RPMI8226 (cell line): ENCODE measurements around the gene ZNF774.
"Not testable (repeated sequence)": the region's sequence is repeated elsewhere in the genome, so short reads cannot be mapped to it uniquely, and the experiment has no call there.

Experiments used
- DNase-seq: peaks from one replicate; pipeline ENCODE4 v3.0.0-alpha.2; 2015

The ZNF774 gene

GRCh38 chr15:90352107-90352893 lies at the start of gene ZNF774:
TSS of gene ZNF774 (plus strand) at chr15:90352284. CDS start at chr15:90354661, 2,377 bp downstream.
- peak; percentile 98 for DNase-seq

GRCh38 chr15:90305355-90305754 lies 46.7 kb upstream of the ZNF774 start:
- not testable (repeated sequence) for DNase-seq

GRCh38 chr15:90305932-90306331 lies 46.2 kb upstream of the ZNF774 start:
- no peak for DNase-seq

- no peak for DNase-seq
These were observed 45.5 kb upstream of the ZNF774 start for GRCh38 chr15:90306560-90306959.

GRCh38 chr15:90307661-90308060 lies 44.4 kb upstream of the ZNF774 start:
- DNase-seq = no peak

- no peak for DNase-seq
These were observed 43.1 kb upstream of the ZNF774 start for GRCh38 chr15:90309020-90309419.

GRCh38 chr15:90315278-90315982 lies 36.7 kb upstream of the ZNF774 start:
- DNase-seq = no peak

DNA sequence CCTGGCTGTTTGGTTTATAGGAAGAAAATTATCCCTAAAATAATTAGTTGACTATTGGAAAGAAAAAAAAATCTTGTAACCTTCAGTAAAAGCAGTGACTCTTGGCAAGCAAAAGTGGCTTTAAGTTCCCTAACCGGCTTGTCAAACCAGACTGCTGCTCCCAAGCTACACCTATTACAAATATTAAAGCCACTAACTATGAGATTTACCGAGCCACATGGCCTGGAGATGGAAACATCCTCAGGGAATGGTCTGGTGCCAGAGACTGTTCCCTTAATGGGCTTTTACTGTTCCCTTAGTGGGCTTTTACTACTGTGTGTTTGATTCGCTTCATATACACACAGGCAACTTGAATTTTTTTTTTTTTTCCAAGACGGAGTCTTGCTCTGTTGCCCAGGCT lies 35.9 kb upstream of the ZNF774 start:
- no peak for DNase-seq

- no peak for DNase-seq
These were observed 33.5 kb upstream of the ZNF774 start for GRCh38 chr15:90318591-90318990.

DNA sequence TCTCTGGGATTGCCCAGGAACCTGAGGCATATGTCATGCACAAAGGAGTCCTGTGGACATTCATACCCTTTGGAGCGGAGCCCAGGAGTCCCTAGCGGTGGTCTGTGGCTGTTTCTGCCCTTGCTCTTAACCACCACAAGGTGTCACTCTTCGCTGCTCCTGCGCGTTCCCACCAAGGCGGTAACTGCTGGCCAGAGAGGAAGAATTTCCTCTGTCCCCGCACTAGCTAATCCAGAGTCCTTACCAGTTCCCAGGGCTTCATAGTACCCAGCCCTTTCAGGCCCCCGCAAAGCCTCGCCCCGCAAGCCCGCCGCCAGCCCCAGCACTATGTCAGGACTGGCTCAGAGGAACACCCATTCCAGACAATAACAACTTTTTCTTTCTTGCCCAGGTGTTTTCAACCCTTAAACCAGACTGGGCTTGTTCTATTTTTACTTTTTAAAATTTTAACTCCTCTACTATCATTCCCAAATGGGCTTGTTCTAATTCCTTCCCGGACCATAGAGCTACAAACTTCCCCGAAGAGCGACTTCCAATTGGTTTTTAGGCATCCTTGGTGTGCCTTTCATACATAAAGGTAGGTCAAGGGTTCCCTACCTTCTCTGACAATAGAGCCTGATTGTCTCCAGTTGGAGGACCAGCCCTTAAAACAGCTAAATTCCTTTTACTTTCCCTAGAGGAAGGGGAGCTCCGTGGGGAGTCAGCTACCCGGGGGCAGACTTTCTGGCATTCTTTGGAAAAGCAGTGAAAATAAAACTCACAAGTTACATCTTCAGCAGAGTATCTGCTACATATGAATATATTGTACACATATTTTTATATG lies 31.8 kb upstream of the ZNF774 start:
- peak; percentile 89 for DNase-seq

DNA sequence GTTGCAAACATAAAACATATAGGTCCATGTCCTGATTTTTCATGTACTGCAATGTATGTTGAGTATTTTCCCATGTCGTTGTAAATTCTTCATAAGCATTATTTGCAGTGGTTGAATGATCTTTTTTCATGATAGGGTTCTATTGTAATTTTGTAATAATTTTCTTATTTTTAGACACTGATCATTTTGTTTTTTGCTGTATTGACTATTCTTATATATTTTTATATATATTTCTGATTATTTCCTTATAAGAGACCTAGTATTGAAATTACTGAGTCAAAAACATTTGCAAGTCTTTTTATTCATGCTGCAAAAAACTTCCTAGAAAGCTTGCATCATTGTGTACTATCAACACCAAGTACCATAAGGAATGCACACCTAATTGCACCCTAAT lies 31.2 kb upstream of the ZNF774 start:
- DNase-seq = no peak

DNA sequence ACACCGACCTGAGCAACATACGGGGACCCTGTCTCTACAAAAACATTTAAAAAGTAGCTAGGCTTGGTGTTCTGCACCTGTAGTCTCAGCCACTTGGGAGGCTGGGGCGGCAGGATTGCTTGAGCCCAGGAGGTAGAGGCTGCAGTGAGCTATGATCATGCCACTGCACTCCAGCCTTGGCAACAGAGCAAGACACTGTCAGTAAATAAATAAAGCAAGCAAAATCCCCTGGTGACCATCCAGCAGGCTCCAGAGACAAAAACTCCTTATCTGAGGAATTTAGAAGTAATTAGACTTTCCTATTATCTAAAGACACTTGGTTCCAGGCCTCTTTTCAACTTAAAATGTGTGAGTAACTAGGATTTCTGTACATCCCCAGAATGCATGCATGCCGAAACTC lies 29.5 kb upstream of the ZNF774 start:
- no peak for DNase-seq

DNA sequence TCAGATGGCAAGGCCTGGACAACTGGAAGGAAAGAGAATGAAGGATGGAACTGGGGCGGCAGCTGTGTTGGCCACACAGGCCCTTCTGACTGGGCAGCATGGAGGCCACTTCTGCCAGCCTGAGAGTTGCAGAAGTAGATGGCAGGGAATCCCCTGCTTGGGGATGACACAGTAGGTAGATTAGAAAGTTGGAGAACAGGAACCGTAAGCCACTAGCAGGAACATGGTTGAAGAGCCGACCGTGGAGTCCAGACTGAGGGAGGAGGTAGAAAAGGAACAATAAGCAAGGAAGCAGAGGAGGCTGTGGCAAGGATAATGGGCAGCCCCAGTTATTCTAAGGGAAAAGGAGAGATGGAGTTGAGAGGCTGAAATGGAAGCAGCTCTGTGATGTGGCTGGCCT lies 26.4 kb upstream of the ZNF774 start:
- DNase-seq = no peak

DNA sequence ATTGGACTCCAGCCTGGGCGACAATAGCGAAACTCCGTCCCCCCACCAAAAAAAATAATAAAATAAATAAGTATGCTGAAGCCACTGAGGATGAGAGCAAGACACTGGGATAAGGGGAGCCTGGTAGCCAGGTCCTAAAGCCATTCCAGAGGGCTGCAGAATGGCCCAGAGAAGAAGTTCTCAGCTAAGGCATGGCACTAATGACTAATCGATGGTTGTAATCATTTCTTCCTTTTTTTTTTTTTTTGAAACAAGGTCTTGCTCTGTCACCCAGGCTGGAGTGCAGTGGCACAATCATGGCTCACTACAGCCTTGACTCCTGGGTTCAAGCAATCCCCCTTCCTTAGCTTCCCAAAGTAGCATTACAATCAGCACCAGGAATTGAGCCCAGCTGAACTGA lies 25.6 kb upstream of the ZNF774 start:
- DNase-seq = no peak

- DNase-seq = no peak
These were observed 24.8 kb upstream of the ZNF774 start for GRCh38 chr15:90327311-90327710.

DNA sequence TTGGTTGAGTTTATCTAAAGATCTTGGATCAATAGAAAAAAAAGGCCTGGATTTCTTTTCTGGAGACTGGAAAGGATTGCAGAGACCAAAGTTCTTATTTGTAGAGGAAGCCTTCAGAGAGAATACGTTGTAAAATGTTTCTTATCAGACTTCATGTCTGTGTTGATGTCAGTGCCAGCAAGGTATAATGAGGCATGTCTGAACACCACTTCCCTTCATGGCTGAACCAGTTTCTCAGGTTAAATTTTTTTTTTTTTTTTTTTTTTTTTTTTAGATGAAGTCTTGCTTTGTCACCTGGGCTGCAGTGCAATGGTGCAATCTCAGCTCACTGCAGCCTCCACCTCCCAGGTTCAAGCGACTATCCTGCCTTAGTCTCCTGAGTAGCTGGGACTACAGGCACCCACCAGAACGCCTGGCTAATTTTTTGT lies 17.8 kb upstream of the ZNF774 start:
- DNase-seq = no peak

GRCh38 chr15:90336705-90337141 lies 15.4 kb upstream of the ZNF774 start:
- peak; percentile 20 for DNase-seq

DNA sequence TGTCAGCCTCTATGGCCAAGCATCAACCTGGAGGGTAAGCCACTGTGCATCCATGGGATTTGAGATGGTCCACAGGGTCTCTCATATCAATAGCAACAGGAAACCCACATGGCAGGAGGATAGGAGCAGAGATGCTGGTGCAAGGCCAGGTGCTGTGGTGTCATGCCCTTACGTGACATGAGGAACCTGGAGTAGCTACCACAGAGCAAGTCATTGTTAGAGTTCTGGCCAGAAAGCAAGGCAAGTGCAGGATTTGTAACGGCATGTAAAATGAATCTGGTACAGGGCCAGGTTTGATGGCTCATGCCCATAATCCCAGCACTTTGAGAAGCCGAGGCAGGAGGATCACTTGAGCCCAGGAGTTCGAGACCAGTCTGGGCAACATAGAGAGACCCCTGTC lies 14.8 kb upstream of the ZNF774 start:
- no peak for DNase-seq

DNA sequence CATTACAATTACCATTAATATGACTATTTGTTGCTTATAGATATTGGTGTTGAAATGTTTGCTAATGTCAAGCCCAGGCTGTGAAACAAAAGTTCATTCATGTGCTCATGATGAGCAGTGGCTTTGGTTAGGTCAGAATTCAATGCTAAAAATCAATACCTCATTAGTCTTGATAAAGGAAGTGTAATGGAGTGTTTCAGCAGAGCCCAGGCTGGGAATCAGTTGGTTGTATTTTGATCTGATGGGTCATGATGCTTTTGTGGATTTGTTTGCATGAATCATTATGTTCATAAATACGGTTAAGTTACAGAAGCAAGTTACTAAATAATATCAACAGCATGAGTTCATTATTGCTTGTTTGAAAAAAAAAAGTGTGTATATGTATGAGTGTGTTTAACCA lies 13.6 kb upstream of the ZNF774 start:
- DNase-seq = no peak

DNA sequence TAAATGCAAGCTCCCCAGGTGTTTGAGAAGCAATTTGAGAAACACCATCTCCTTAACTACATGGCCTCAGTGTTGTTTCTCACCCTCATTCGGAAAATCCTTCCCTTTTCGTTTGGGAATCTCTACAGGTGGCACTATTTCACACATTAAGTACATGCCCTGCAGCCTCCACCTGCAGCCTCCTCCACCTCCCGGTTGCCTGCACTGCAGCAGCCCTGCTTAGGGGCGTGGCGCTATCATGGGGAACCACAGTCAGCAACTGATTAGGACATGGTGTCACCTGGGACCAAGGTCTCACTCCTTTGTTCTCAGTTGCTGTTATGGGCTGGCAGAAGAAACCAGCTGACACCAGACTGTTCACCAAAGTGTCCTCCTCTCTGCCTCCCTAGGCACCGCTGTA lies 11.7 kb upstream of the ZNF774 start:
- peak; percentile 46 for DNase-seq

- DNase-seq = no peak
These were observed 8.7 kb upstream of the ZNF774 start for GRCh38 chr15:90343302-90343790.

GRCh38 chr15:90344662-90345061 lies 7.4 kb upstream of the ZNF774 start:
- DNase-seq = no peak

DNA sequence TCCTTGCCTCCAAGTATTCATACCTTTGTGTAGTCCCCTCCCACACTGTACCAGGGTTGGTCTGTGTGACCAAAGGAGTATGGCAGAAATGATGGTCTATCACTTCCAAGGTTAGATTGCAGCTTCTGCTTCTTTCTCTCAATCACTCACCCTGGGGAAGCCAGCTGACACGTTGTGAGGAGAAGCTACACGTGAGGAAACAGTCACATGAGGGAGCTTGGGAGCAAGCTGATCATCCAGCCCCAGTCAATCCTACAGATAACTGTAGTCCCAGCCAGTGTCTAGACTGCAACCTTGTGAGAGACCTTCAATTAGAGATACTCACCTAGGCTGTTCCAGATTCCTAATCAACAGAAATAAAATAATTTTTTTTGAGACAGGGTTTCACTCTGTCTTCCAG lies 6.2 kb upstream of the ZNF774 start:
- no peak for DNase-seq
